ENCODE data around the gene FRG2C. TPM values are rescaled to one million over a fixed set of nuclear protein-coding genes. Genes with fewer than 3 reads are reported as not detected.
"Not testable (repeated sequence)": the region's sequence is repeated elsewhere in the genome, so short reads cannot be mapped to it uniquely, and the experiment has no call there.

FRG2C gene
- polyA plus RNA-seq, 1 donor (not counting 4 experiments of a cell fraction or from before 2014, with no cell fraction given) = not detected

- H3K9me1 ChIP-seq (ENCODE audit: control insufficient read depth, extremely low read depth, insufficient read depth, low read length); H3K9me3 ChIP-seq (ENCODE audit: control insufficient read depth, low read depth, low read length); H3K27me3 ChIP-seq (ENCODE audit: control insufficient read depth, extremely low read depth, insufficient read depth, low read length); H3K4me2 ChIP-seq (ENCODE audit: control insufficient read depth, extremely low read depth, insufficient read depth, low read depth, low read length); H3K9ac ChIP-seq (ENCODE audit: control insufficient read depth, extremely low read depth, insufficient read depth, low read length); dilution Hi-C loops (cut with MboI; ENCODE audit: extremely low pct_ligation_motif_present, low sequenced_read_pairs); H3K79me2 ChIP-seq (ENCODE audit: control insufficient read depth, insufficient read depth, low read length); H3K4me3 ChIP-seq (ENCODE audit: control insufficient read depth in 2 of 3, extremely low read depth in 1 of 3, insufficient read depth in 2 of 3, low read depth in 1 of 3, low read length in 3 of 3); H3K27ac ChIP-seq (ENCODE audit: control insufficient read depth, insufficient read depth, low read length); H3K4me1 ChIP-seq (ENCODE audit: control insufficient read depth, extremely low read depth, insufficient read depth, low read length); DNase-seq (ENCODE audit: low read depth, low spot score); H4K20me1 ChIP-seq (ENCODE audit: control insufficient read depth, extremely low read depth, insufficient read depth, low read length); FAIRE-seq; H2AFZ ChIP-seq (ENCODE audit: control insufficient read depth, low read length); H3K36me3 ChIP-seq (ENCODE audit: control insufficient read depth in 2 of 2, extremely low read depth in 1 of 2, insufficient read depth in 2 of 2, low read length in 2 of 2): not testable (repeated sequence)
These were observed 33.1 kb upstream of the FRG2C start for GRCh38 chr3:75630887-75631535.

DNA sequence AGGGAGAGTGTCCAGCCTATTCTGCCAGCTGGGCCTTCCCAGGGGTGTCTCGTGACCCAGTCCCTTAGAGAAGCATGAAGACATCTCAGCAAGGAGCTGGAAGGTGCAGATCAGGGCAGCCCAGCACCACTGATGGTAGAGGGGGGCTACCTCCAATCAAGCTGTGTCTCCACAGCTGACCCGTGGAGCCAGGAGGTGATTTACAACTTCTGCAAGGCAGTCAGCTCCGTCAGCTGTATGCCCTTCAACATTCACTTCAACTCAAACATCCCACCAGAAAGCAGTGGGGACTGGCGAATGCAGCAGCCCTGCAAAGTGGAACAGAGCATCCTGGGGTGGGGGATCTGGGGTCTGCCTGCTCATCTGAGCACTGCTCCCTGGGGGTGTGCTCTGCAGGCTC lies 32.6 kb upstream of the FRG2C start:
- no peaks in the 10 kb centered on the region for H3K9me3 ChIP-seq (ENCODE audit: control insufficient read depth, low read depth, low read length)
- H3K9me1 ChIP-seq (ENCODE audit: control insufficient read depth, extremely low read depth, insufficient read depth, low read length) = no peaks in the 10 kb centered on the region
- H2AFZ ChIP-seq (ENCODE audit: control insufficient read depth, low read length) = no peak overlapping the region
- no peak for DNase-seq (ENCODE audit: low read depth, low spot score)
- H3K27me3 ChIP-seq (ENCODE audit: control insufficient read depth, extremely low read depth, insufficient read depth, low read length) = no peaks in the 10 kb centered on the region
- no peak overlapping the region for H3K27ac ChIP-seq (ENCODE audit: control insufficient read depth, insufficient read depth, low read length)
- H3K4me3 ChIP-seq (ENCODE audit: control insufficient read depth in 2 of 3, extremely low read depth in 1 of 3, insufficient read depth in 2 of 3, low read depth in 1 of 3, low read length in 3 of 3) = no peak overlapping the region
- H3K4me2 ChIP-seq (ENCODE audit: control insufficient read depth, extremely low read depth, insufficient read depth, low read depth, low read length) = no peak overlapping the region
- H3K36me3 ChIP-seq (ENCODE audit: control insufficient read depth in 2 of 2, extremely low read depth in 1 of 2, insufficient read depth in 2 of 2, low read length in 2 of 2) = no peaks in the 10 kb centered on the region
- dilution Hi-C loops (cut with MboI; ENCODE audit: extremely low pct_ligation_motif_present, low sequenced_read_pairs) = no loop called here
- no peaks in the 10 kb centered on the region for H3K4me1 ChIP-seq (ENCODE audit: control insufficient read depth, extremely low read depth, insufficient read depth, low read length)
- no peak for FAIRE-seq
- no peaks in the 10 kb centered on the region for H3K79me2 ChIP-seq (ENCODE audit: control insufficient read depth, insufficient read depth, low read length)
- TF ChIP-seq CTCF (optimal IDR thresholded peaks at IDR 0.05 in 1 of 3, IDR thresholded peaks at IDR 0.05 in 1 of 3, conservative IDR thresholded peaks at IDR 0.05 in 1 of 3; ENCODE audit: extremely low read depth in 1 of 3, insufficient read depth in 2 of 3, low read length in 3 of 3) (no peak), EZH2 (IDR thresholded peaks at IDR 0.05; ENCODE audit: low read length) (no peak)
- H3K9ac ChIP-seq (ENCODE audit: control insufficient read depth, extremely low read depth, insufficient read depth, low read length) = no peak overlapping the region
- H4K20me1 ChIP-seq (ENCODE audit: control insufficient read depth, extremely low read depth, insufficient read depth, low read length) = no peaks in the 10 kb centered on the region

DNA sequence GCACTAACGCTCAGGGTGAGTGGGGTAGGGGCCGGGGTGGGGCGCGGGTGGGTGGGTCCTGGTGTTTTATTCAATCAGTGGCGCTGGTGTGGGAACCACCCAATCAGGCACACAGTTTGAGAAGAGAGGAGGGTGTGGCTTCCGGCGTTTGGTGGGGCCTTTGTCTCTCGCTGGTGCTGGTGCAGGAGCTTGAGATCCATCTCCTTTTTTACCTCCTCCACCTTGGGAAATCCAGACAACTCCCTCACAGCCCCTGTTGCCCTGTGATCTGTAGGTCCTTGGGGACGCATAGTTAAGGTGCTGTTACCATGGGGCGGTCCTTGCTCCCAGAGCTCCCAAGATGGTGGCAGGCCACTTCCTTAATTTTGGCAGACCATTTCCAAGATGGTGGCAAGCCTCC lies 25.2 kb upstream of the FRG2C start:
- FAIRE-seq; dilution Hi-C loops (cut with MboI; ENCODE audit: extremely low pct_ligation_motif_present, low sequenced_read_pairs): not testable (repeated sequence)

GRCh38 chr3:75641107-75641517 lies 23.0 kb upstream of the FRG2C start:
- H3K27me3 ChIP-seq (ENCODE audit: control insufficient read depth, extremely low read depth, insufficient read depth, low read length); FAIRE-seq; H3K9me1 ChIP-seq (ENCODE audit: control insufficient read depth, extremely low read depth, insufficient read depth, low read length); dilution Hi-C loops (cut with MboI; ENCODE audit: extremely low pct_ligation_motif_present, low sequenced_read_pairs); H3K9me3 ChIP-seq (ENCODE audit: control insufficient read depth, low read depth, low read length); H3K9ac ChIP-seq (ENCODE audit: control insufficient read depth, extremely low read depth, insufficient read depth, low read length); DNase-seq (ENCODE audit: low read depth, low spot score); H4K20me1 ChIP-seq (ENCODE audit: control insufficient read depth, extremely low read depth, insufficient read depth, low read length); H3K79me2 ChIP-seq (ENCODE audit: control insufficient read depth, insufficient read depth, low read length); H3K4me1 ChIP-seq (ENCODE audit: control insufficient read depth, extremely low read depth, insufficient read depth, low read length); H3K27ac ChIP-seq (ENCODE audit: control insufficient read depth, insufficient read depth, low read length); H3K36me3 ChIP-seq (ENCODE audit: control insufficient read depth in 2 of 2, extremely low read depth in 1 of 2, insufficient read depth in 2 of 2, low read length in 2 of 2): not testable (repeated sequence)
- Histone ChIP-seq H3K4me3 (ENCODE audit: control insufficient read depth in 2 of 3, extremely low read depth in 1 of 3, insufficient read depth in 2 of 3, low read depth in 1 of 3, low read length in 3 of 3) (peak overlapping the region in 2 of 3 experiments; percentile 4 to 15), H2AFZ (ENCODE audit: control insufficient read depth, low read length) (peak overlapping the region; percentile 5), H3K4me2 (ENCODE audit: control insufficient read depth, extremely low read depth, insufficient read depth, low read depth, low read length) (peak overlapping the region; percentile 14)

More for the DNA sequence above, 25.2 kb upstream of the FRG2C start:
- H4K20me1 ChIP-seq (ENCODE audit: control insufficient read depth, extremely low read depth, insufficient read depth, low read length); H3K9me3 ChIP-seq (ENCODE audit: control insufficient read depth, low read depth, low read length); H3K36me3 ChIP-seq (ENCODE audit: control insufficient read depth in 2 of 2, extremely low read depth in 1 of 2, insufficient read depth in 2 of 2, low read length in 2 of 2); H3K27ac ChIP-seq (ENCODE audit: control insufficient read depth, insufficient read depth, low read length); H3K9me1 ChIP-seq (ENCODE audit: control insufficient read depth, extremely low read depth, insufficient read depth, low read length); H3K4me3 ChIP-seq (ENCODE audit: control insufficient read depth in 2 of 3, extremely low read depth in 1 of 3, insufficient read depth in 2 of 3, low read depth in 1 of 3, low read length in 3 of 3); DNase-seq (ENCODE audit: low read depth, low spot score); H2AFZ ChIP-seq (ENCODE audit: control insufficient read depth, low read length); H3K27me3 ChIP-seq (ENCODE audit: control insufficient read depth, extremely low read depth, insufficient read depth, low read length); H3K79me2 ChIP-seq (ENCODE audit: control insufficient read depth, insufficient read depth, low read length); H3K4me1 ChIP-seq (ENCODE audit: control insufficient read depth, extremely low read depth, insufficient read depth, low read length); H3K9ac ChIP-seq (ENCODE audit: control insufficient read depth, extremely low read depth, insufficient read depth, low read length); H3K4me2 ChIP-seq (ENCODE audit: control insufficient read depth, extremely low read depth, insufficient read depth, low read depth, low read length): not testable (repeated sequence)

All from keratinocyte (primary cell).